A673 (cell line): ENCODE measurements around the gene ZSWIM8.

Experiments used
- EZH2 ChIP-seq: fragments of 200-600 bp; sonication (generic); IDR thresholded peaks from 2 replicates; pipeline ENCODE4 v1.6.1; 2017; ENCODE audit warnings: borderline replicate concordance, low read depth, mild to moderate bottlenecking, mixed read lengths, antibody characterized with exemption, low read length; ENCODE audit not compliant: poor library complexity, severe bottlenecking
- TF ChIP-seq, protein P1 (sequence below): fragments of 300-800, 200-600 bp; sonication (generic); conservative IDR thresholded peaks from 2 replicates; pipeline ENCODE4 v1.5.1; 2017; ENCODE audit warnings: low read depth, mild to moderate bottlenecking, antibody characterized with exemption, low read length, moderate library complexity, mixed read lengths

DNA sequence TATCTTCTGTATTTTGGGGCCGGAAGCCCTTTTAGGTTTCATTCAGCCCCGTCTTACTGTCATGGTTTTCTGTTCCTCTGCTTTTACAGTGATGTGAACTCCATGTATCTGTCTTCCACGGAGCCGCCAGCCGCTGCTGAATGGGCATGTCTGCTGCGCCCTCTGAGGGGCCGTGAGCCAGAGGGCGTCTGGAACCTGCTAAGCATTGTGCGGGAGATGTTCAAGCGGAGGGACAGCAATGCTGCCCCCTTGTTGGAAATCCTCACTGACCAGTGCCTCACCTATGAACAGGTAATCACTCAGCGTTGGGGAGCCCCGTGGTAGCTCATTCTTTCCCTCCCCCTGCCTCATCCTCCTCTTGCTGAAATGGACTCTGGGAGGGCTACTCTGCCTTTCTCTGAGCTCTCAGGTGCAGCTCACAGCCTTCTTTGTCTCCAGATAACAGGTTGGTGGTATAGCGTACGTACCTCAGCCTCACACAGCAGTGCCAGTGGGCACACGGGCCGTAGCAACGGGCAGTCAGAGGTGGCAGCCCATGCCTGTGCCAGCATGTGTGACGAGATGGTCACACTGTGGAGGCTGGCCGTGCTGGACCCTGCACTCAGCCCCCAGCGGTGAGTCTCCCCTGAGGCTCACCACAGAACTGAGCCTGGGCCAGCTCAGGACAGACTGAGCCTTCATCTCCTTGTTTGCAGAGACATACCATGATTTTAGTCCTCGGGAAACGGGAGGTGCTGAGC lies 5.7 kb downstream of the ZSWIM8 start:
- TF ChIP-seq, protein P1, sequence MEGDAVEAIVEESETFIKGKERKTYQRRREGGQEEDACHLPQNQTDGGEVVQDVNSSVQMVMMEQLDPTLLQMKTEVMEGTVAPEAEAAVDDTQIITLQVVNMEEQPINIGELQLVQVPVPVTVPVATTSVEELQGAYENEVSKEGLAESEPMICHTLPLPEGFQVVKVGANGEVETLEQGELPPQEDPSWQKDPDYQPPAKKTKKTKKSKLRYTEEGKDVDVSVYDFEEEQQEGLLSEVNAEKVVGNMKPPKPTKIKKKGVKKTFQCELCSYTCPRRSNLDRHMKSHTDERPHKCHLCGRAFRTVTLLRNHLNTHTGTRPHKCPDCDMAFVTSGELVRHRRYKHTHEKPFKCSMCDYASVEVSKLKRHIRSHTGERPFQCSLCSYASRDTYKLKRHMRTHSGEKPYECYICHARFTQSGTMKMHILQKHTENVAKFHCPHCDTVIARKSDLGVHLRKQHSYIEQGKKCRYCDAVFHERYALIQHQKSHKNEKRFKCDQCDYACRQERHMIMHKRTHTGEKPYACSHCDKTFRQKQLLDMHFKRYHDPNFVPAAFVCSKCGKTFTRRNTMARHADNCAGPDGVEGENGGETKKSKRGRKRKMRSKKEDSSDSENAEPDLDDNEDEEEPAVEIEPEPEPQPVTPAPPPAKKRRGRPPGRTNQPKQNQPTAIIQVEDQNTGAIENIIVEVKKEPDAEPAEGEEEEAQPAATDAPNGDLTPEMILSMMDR: no peak
- no peak for TF ChIP-seq EZH2
